WTC11 (cell line): ENCODE data around the gene PITHD1. TPM values are rescaled to one million over a fixed set of nuclear protein-coding genes. Genes with fewer than 3 reads are reported as not detected.
A peak's percentile ranks its signal among the peaks of the same experiment; 100 is the strongest.

Source experiments
- ATAC-seq: fragments of 200-7000 bp; cut with Tn5 transposase; 2 replicates; pipeline ENCODE4 v1.10.0; 2021; ENCODE audit warnings: mild to moderate bottlenecking, moderate library complexity
- CTCF ChIA-PET: fragments of 300-600 bp; sonication (Branson Sonifier 250); formaldehyde crosslinking; loops from one replicate; lab custom pipeline; 2021; ENCODE audit warnings: antibody characterized with exemption; lab: Charles Lee
- POLR2A ChIA-PET: fragments of 350-600 bp; sonication (Branson Sonifier 250); formaldehyde crosslinking; loops from one replicate; lab custom pipeline; 2021; ENCODE audit warnings: antibody characterized with exemption; lab: Charles Lee
- DNase-seq: peaks from one replicate; pipeline ENCODE4 v3.0.0; 2021; ENCODE audit warnings: low spot score
- H3K27ac Mint-ChIP-seq: 2 replicates; pipeline ENCODE4 v1.8.0; 2021; ENCODE audit warnings: mixed read lengths
- H3K27me3 Mint-ChIP-seq: 2 replicates; pipeline ENCODE4 v1.8.0; 2021; ENCODE audit warnings: low read depth, mild to moderate bottlenecking, moderate library complexity, mixed read lengths
- H3K36me3 Mint-ChIP-seq: 2 replicates; pipeline ENCODE4 v1.8.0; 2021; ENCODE audit warnings: mixed read lengths
- H3K4me1 Mint-ChIP-seq: 2 replicates; pipeline ENCODE4 v1.8.0; 2022; ENCODE audit warnings: mixed read lengths
- H3K4me3 Mint-ChIP-seq: 2 replicates; pipeline ENCODE4 v1.8.0; 2021; ENCODE audit warnings: mild to moderate bottlenecking, moderate library complexity, mixed read lengths
- H3K9me3 Mint-ChIP-seq: 2 replicates; pipeline ENCODE4 v1.8.0; 2021; ENCODE audit warnings: mixed read lengths
- ELF4 ChIP-seq: sonication (generic); formaldehyde crosslinking; IDR thresholded peaks from 2 replicates; pipeline ENCODE4 v1.8.1; 2022; ENCODE audit warnings: low read depth, mild to moderate bottlenecking, moderate library complexity, missing genetic modification reagents
- EMX1 ChIP-seq: fragments of 250-450 bp; sonication (Bioruptor Pico); IDR thresholded peaks from 2 replicates; pipeline ENCODE4 v1.8.0; 2021; ENCODE audit warnings: mild to moderate bottlenecking
- ETV6 ChIP-seq: sonication (generic); formaldehyde crosslinking; IDR thresholded peaks from 2 replicates; pipeline ENCODE4 v1.8.1; 2022; ENCODE audit warnings: mild to moderate bottlenecking, missing genetic modification reagents
- FOXJ3 ChIP-seq: sonication (generic); formaldehyde crosslinking; IDR thresholded peaks from 2 replicates; pipeline ENCODE4 v1.9.0; 2021; ENCODE audit warnings: missing genetic modification reagents, mild to moderate bottlenecking, borderline replicate concordance
- FOXK1 ChIP-seq: sonication (generic); formaldehyde crosslinking; IDR thresholded peaks from 2 replicates; pipeline ENCODE4 v1.8.0; 2022; ENCODE audit warnings: mild to moderate bottlenecking, moderate library complexity, missing genetic modification reagents
- FOXP1 ChIP-seq: sonication (generic); formaldehyde crosslinking; IDR thresholded peaks from 2 replicates; pipeline ENCODE4 v1.8.0; 2022; ENCODE audit warnings: missing genetic modification reagents, mild to moderate bottlenecking, moderate library complexity, borderline replicate concordance
- MXD4 ChIP-seq: fragments of 250-450 bp; sonication (Bioruptor Pico); IDR thresholded peaks from 2 replicates; pipeline ENCODE4 v1.8.0; 2021; ENCODE audit warnings: mild to moderate bottlenecking, moderate library complexity, borderline replicate concordance
- NR1H2 ChIP-seq: sonication (generic); formaldehyde crosslinking; IDR thresholded peaks from 2 replicates; pipeline ENCODE4 v1.9.0; 2021; ENCODE audit warnings: mild to moderate bottlenecking, moderate library complexity, missing genetic modification reagents
- NR2C2 ChIP-seq: sonication (generic); formaldehyde crosslinking; IDR thresholded peaks from 2 replicates; pipeline ENCODE4 v1.8.0; 2022; ENCODE audit warnings: mild to moderate bottlenecking, missing genetic modification reagents
- PRRX2 ChIP-seq: fragments of 250-450 bp; sonication (Bioruptor Pico); IDR thresholded peaks from 2 replicates; pipeline ENCODE4 v1.8.0; 2021; ENCODE audit warnings: mild to moderate bottlenecking
- ZNF138 ChIP-seq: sonication (generic); formaldehyde crosslinking; conservative IDR thresholded peaks from 2 replicates; pipeline ENCODE4 v1.8.1; 2022; ENCODE audit warnings: mild to moderate bottlenecking, moderate library complexity, missing genetic modification reagents
- ZNF263 ChIP-seq: sonication (generic); formaldehyde crosslinking; IDR thresholded peaks from 2 replicates; pipeline ENCODE4 v1.8.1; 2022; ENCODE audit warnings: low read depth, mild to moderate bottlenecking, moderate library complexity, missing genetic modification reagents
- ZNF396 ChIP-seq: fragments of 250-450 bp; sonication (Bioruptor Pico); IDR thresholded peaks from 2 replicates; pipeline ENCODE4 v1.8.0; 2021; ENCODE audit warnings: mild to moderate bottlenecking, moderate library complexity, borderline replicate concordance
- total RNA-seq: library from RNA; stranded (reverse); gene quantifications from 3 replicates; pipeline ENCODE4 v1.2.3, GENCODE V29; 2021
- TF ChIP-seq, protein P1 (sequence below): sonication (generic); formaldehyde crosslinking; IDR thresholded peaks from 2 replicates; pipeline ENCODE4 v1.8.1; 2023; ENCODE audit warnings: mild to moderate bottlenecking, missing genetic modification reagents, moderate library complexity
- TF ChIP-seq, protein P2 (sequence below): sonication (generic); formaldehyde crosslinking; IDR thresholded peaks from 2 replicates; pipeline ENCODE4 v1.8.1; 2022; ENCODE audit warnings: low read depth, mild to moderate bottlenecking, moderate library complexity, missing genetic modification reagents, borderline replicate concordance
- TF ChIP-seq, protein P3 (sequence below): sonication (generic); formaldehyde crosslinking; IDR thresholded peaks from 2 replicates; pipeline ENCODE4 v1.8.1; 2023; ENCODE audit warnings: mild to moderate bottlenecking, missing genetic modification reagents
- TF ChIP-seq, protein P4 (sequence below): sonication (generic); formaldehyde crosslinking; conservative IDR thresholded peaks from 2 replicates; pipeline ENCODE4 v1.8.1; 2023; ENCODE audit warnings: mild to moderate bottlenecking, low read depth, missing genetic modification reagents, moderate library complexity
- TF ChIP-seq, protein P5 (sequence below): sonication (generic); formaldehyde crosslinking; IDR thresholded peaks from 2 replicates; pipeline ENCODE4 v1.8.0; 2022; ENCODE audit warnings: mild to moderate bottlenecking, missing genetic modification reagents

The PITHD1 gene
- total RNA-seq, 1 experiment from 2014 or later: 66.2 TPM

DNA sequence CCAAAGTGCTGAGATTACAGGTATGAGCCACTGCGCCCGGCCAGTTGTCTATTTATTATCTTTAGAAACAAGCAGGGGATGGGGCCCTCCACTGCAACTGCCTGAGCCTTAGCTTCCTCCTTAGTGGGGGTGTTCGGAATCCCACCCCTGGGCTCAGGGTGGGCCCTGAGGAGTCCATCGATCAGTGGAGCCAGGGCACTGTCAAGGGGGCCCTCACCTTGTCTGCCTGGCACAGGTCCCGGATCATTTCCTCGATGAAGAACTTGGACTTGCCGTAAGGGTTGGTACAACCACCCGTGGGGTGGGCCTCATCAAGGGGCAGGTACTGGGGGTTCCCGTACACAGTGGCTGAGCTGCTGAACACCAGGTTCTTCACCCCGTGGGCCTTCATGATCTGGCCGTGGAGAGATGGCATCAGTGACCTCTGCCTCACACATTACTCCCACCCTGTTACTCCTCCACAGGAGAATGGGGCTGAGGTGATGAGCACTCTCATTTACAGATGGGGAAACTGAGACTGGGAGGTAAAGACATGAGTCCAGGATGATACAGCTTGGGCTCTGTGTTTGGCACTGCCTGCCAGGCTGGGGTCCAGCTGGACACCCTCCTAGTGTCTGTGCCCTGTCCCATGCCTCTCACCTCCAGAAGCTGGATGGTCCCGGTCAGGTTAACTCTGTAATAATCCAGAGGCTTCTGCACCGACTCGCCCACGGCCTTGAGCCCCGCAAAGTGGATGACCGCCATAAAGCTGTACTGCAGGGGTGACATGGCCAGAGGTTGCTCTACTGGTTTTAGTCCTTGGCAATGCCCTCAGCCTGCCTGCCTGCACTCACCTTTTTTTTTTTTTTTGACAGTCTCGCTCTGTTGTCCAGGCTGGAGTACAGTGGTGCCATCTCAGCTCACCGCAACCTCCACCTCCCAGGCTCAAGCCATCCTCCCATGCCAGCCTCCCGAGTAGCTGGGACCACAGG is 19.5 kb downstream of the PITHD1 start (continued):
- TF ChIP-seq, protein P1, sequence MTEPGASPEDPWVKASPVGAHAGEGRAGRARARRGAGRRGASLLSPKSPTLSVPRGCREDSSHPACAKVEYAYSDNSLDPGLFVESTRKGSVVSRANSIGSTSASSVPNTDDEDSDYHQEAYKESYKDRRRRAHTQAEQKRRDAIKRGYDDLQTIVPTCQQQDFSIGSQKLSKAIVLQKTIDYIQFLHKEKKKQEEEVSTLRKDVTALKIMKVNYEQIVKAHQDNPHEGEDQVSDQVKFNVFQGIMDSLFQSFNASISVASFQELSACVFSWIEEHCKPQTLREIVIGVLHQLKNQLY (CRISPR knock-in tag): no peak
- TF ChIP-seq, protein P2, sequence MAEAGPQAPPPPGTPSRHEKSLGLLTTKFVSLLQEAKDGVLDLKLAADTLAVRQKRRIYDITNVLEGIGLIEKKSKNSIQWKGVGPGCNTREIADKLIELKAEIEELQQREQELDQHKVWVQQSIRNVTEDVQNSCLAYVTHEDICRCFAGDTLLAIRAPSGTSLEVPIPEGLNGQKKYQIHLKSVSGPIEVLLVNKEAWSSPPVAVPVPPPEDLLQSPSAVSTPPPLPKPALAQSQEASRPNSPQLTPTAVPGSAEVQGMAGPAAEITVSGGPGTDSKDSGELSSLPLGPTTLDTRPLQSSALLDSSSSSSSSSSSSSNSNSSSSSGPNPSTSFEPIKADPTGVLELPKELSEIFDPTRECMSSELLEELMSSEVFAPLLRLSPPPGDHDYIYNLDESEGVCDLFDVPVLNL: no peak
- TF ChIP-seq FOXP1 (CRISPR knock-in tag): no peak
- no peak for TF ChIP-seq MXD4 (CRISPR knock-in tag)
- no peak for TF ChIP-seq ELF4 (CRISPR knock-in tag)
- TF ChIP-seq, protein P3, sequence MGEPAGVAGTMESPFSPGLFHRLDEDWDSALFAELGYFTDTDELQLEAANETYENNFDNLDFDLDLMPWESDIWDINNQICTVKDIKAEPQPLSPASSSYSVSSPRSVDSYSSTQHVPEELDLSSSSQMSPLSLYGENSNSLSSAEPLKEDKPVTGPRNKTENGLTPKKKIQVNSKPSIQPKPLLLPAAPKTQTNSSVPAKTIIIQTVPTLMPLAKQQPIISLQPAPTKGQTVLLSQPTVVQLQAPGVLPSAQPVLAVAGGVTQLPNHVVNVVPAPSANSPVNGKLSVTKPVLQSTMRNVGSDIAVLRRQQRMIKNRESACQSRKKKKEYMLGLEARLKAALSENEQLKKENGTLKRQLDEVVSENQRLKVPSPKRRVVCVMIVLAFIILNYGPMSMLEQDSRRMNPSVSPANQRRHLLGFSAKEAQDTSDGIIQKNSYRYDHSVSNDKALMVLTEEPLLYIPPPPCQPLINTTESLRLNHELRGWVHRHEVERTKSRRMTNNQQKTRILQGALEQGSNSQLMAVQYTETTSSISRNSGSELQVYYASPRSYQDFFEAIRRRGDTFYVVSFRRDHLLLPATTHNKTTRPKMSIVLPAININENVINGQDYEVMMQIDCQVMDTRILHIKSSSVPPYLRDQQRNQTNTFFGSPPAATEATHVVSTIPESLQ (CRISPR knock-in tag): no peak
- TF ChIP-seq ZNF263 (CRISPR knock-in tag): no peak
- no peak for TF ChIP-seq NR2C2
- TF ChIP-seq ZNF396 (CRISPR knock-in tag): no peak
- TF ChIP-seq, protein P4, sequence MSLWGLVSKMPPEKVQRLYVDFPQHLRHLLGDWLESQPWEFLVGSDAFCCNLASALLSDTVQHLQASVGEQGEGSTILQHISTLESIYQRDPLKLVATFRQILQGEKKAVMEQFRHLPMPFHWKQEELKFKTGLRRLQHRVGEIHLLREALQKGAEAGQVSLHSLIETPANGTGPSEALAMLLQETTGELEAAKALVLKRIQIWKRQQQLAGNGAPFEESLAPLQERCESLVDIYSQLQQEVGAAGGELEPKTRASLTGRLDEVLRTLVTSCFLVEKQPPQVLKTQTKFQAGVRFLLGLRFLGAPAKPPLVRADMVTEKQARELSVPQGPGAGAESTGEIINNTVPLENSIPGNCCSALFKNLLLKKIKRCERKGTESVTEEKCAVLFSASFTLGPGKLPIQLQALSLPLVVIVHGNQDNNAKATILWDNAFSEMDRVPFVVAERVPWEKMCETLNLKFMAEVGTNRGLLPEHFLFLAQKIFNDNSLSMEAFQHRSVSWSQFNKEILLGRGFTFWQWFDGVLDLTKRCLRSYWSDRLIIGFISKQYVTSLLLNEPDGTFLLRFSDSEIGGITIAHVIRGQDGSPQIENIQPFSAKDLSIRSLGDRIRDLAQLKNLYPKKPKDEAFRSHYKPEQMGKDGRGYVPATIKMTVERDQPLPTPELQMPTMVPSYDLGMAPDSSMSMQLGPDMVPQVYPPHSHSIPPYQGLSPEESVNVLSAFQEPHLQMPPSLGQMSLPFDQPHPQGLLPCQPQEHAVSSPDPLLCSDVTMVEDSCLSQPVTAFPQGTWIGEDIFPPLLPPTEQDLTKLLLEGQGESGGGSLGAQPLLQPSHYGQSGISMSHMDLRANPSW (CRISPR knock-in tag): no peak
- no peak for TF ChIP-seq NR1H2 (CRISPR knock-in tag)
- TF ChIP-seq, protein P5, sequence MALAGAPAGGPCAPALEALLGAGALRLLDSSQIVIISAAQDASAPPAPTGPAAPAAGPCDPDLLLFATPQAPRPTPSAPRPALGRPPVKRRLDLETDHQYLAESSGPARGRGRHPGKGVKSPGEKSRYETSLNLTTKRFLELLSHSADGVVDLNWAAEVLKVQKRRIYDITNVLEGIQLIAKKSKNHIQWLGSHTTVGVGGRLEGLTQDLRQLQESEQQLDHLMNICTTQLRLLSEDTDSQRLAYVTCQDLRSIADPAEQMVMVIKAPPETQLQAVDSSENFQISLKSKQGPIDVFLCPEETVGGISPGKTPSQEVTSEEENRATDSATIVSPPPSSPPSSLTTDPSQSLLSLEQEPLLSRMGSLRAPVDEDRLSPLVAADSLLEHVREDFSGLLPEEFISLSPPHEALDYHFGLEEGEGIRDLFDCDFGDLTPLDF: no peak
- TF ChIP-seq, all 79 proteins: peak for 0

DNA sequence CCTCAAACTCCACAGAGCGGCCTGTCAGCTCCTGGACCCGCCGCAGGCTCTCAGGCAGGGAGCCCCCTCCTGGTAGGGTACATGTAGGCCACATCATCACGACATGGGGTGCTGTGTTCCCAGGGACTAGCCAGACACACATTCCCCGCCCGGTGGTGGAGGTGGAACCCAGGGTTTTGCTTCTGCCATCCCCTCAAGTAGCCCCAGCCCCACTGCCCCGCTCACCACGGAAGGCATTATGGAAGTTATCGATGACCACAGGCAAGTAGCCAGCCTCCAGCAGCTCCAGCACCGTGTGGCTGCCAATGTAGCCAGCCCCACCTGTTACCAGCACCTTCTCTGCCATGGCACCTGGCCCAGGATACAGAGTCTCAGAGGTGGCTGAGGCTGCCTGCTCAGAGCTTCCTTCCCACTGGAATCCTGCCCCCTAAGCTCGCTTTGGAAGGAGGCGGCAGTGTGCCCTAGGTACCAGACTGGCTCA is 20.5 kb downstream of the PITHD1 start:
- TF ChIP-seq ETV6 (no peak), PRRX2 (CRISPR knock-in tag) (no peak), FOXJ3 (no peak), ZNF138 (no peak), FOXK1 (CRISPR knock-in tag) (no peak), FOXP1 (CRISPR knock-in tag) (0 out of 2 replicates have a peak, but pooled peaks have one; percentile 32), MXD4 (CRISPR knock-in tag) (no peak), EMX1 (no peak)
- peak; percentile 8 for ATAC-seq
- DNase-seq: peak; percentile 53
- no peaks in the 10 kb centered on the region for H3K9me3 Mint-ChIP-seq
- peaks cover 17% of the 10 kb centered on the region for H3K27me3 Mint-ChIP-seq
- H3K27ac Mint-ChIP-seq: peak overlapping the region; percentile 68
- peaks cover 13% of the 10 kb centered on the region for H3K36me3 Mint-ChIP-seq
- ChIA-PET CTCF (interaction anchor here (0.9 to 7.8 kb wide), 7 partner anchors 8 to 118 kb away, joined by 3 to 109 read pairs (median 22); partner anchors contain the start of genes LYPLA2 and PITHD1), POLR2A (interaction anchor here (1.5 kb wide), 1 partner anchor 47 kb away, joined by 3 read pairs; no protein-coding TSS in a partner anchor)
- peaks cover 14% of the 10 kb centered on the region for H3K4me1 Mint-ChIP-seq
- peak overlapping the region; percentile 96 for H3K4me3 Mint-ChIP-seq
